A549 (cell line): ENCODE results near the gene KATNA1. TPM values are rescaled to one million over a fixed set of nuclear protein-coding genes. Genes with fewer than 3 reads are reported as not detected.
A peak's percentile ranks its signal among the peaks of the same experiment; 100 is the strongest.

Source experiments
- ATAC-seq, 2 experiments: fragments of 200-7000 bp in 1 of 2; fragments of >200 bp in 1 of 2; cut with Nextera tagmentation in 1 of 2; cut with Tn5 transposase in 1 of 2; 3 replicates each; pipeline versions ENCODE4 v1.8.0 to v1.9.1; 2018 to 2020; ENCODE audit warnings: mild to moderate bottlenecking in 1 of 2, moderate library complexity in 1 of 2
- CTCF ChIA-PET: fragments of 300-600 bp; sonication (Branson Sonifier 250); formaldehyde crosslinking; extraction: SDS; loops from one replicate; lab custom pipeline; 2021; ENCODE audit warnings: antibody characterized with exemption, inconsistent platforms; lab: Yijun Ruan, JAX
- POLR2A ChIA-PET: fragments of 350-600 bp; formaldehyde crosslinking; extraction: SDS; loops from one replicate; lab custom pipeline; 2021; ENCODE audit warnings: antibody characterized with exemption, inconsistent platforms; lab: Yijun Ruan, JAX
- DNase-seq, 2 experiments: peaks; one replicate each; pipeline versions ENCODE4 v3.0.0 to v3.0.0-alpha.2; 2011 to 2016; ENCODE audit warnings: low read depth in 1 of 2, low spot score in 1 of 2
- FAIRE-seq: peaks from 2 replicates; lab custom pipeline; 2011; peaks lifted over from hg19 to GRCh38; lab: Jason Lieb, UNC
- H3K27ac ChIP-seq, 2 experiments: fragments of >200 bp; sonication (Bioruptor Twin); formaldehyde crosslinking; 3 replicates each; pipeline ENCODE4 v1.5.1; 2016 to 2017
- H3K4me1 ChIP-seq: fragments of >200 bp; sonication (Bioruptor Twin); formaldehyde crosslinking; 3 replicates; pipeline ENCODE4 v1.6.1; 2016
- H3K4me2 ChIP-seq: fragments of >200 bp; sonication (Bioruptor Twin); formaldehyde crosslinking; 3 replicates; pipeline ENCODE4 v1.6.1; 2016
- H3K4me3 ChIP-seq: fragments of >200 bp; sonication (Bioruptor Twin); formaldehyde crosslinking; 3 replicates; pipeline ENCODE4 v1.5.1; 2016
- H3K9me3 ChIP-seq: fragments of >200 bp; sonication (Bioruptor Twin); formaldehyde crosslinking; 3 replicates; pipeline ENCODE4 v1.6.1; 2016
- ATOH8 ChIP-seq: fragments of 250-450 bp; sonication (Bioruptor Pico); IDR thresholded peaks from 2 replicates; pipeline ENCODE4 v1.5.0; 2020; ENCODE audit warnings: low read depth, mild to moderate bottlenecking, moderate library complexity
- BHLHE40 ChIP-seq: IDR thresholded peaks from 2 replicates; pipeline ENCODE4 v1.6.1; 2012; ENCODE audit warnings: low read depth, low read length, inconsistent platforms
- CBX8 ChIP-seq: fragments of 200-600 bp; sonication (generic); IDR thresholded peaks from 2 replicates; pipeline ENCODE4 v1.6.1; 2016
- CEBPB ChIP-seq, 2 experiments: fragments of >200 bp in 1 of 2; sonication (Bioruptor Twin) in 1 of 2; formaldehyde crosslinking in 1 of 2; IDR thresholded peaks; 2 replicates each; pipeline ENCODE4 v1.6.1; 2012 to 2016
- CHD2 ChIP-seq: fragments of 150-350 bp; IDR thresholded peaks from 2 replicates; pipeline ENCODE4 v1.6.1; 2014; ENCODE audit warnings: low read length; ENCODE audit not compliant: partially characterized antibody
- CHD4 ChIP-seq: fragments of 200-600 bp; sonication (generic); IDR thresholded peaks from 2 replicates; pipeline ENCODE4 v1.6.1; 2016; ENCODE audit warnings: antibody characterized with exemption, mild to moderate bottlenecking, borderline replicate concordance
- E2F6 ChIP-seq: IDR thresholded peaks from 2 replicates; pipeline ENCODE4 v1.6.1; 2012; ENCODE audit warnings: low read depth, borderline replicate concordance
- EP300 ChIP-seq, 2 experiments: fragments of >200 bp; sonication (Bioruptor Twin); formaldehyde crosslinking; IDR thresholded peaks; 2 replicates in 1 of 2; 3 replicates in 1 of 2; pipeline ENCODE4 v1.6.1; 2016 to 2017
- ESRRA ChIP-seq: fragments of 150-350 bp; IDR thresholded peaks from 2 replicates; pipeline ENCODE4 v1.6.1; 2014; ENCODE audit warnings: mild to moderate bottlenecking, low read length, borderline replicate concordance
- FOSB ChIP-seq: fragments of 250-450 bp; sonication (Bioruptor Pico); IDR thresholded peaks from 2 replicates; pipeline ENCODE4 v1.5.0; 2020; ENCODE audit warnings: mild to moderate bottlenecking, moderate library complexity
- GATA3 ChIP-seq: IDR thresholded peaks from 2 replicates; pipeline ENCODE4 v1.6.1; 2012; ENCODE audit warnings: borderline replicate concordance
- HES2 ChIP-seq: fragments of >200 bp; sonication (Bioruptor Twin); formaldehyde crosslinking; IDR thresholded peaks from 2 replicates; pipeline ENCODE4 v1.6.1; 2016
- HEYL ChIP-seq: fragments of 250-450 bp; sonication (Bioruptor Pico); IDR thresholded peaks from 2 replicates; pipeline ENCODE4 v1.8.0; 2021; ENCODE audit warnings: mild to moderate bottlenecking, moderate library complexity
- HOXB13 ChIP-seq: fragments of 250-450 bp; sonication (Bioruptor Pico); IDR thresholded peaks from 2 replicates; pipeline ENCODE4 v1.5.0; 2020; ENCODE audit warnings: low read depth, mild to moderate bottlenecking, moderate library complexity
- HOXB5 ChIP-seq: fragments of 250-450 bp; sonication (Bioruptor Pico); IDR thresholded peaks from 2 replicates; pipeline ENCODE4 v1.5.0; 2020; ENCODE audit warnings: mild to moderate bottlenecking, moderate library complexity
- JUN ChIP-seq, 2 experiments: fragments of >200 bp; sonication (Bioruptor Twin); formaldehyde crosslinking; IDR thresholded peaks; 2 replicates in 1 of 2; 3 replicates in 1 of 2; pipeline ENCODE4 v1.6.1; 2016 to 2017
- JUNB ChIP-seq: fragments of >200 bp; sonication (Bioruptor Twin); formaldehyde crosslinking; IDR thresholded peaks from 2 replicates; pipeline ENCODE4 v1.6.1; 2016
- KDM1A ChIP-seq: fragments of 200-600 bp; sonication (generic); IDR thresholded peaks from 2 replicates; pipeline ENCODE4 v1.6.1; 2016; ENCODE audit warnings: low read depth, mild to moderate bottlenecking
- MAZ ChIP-seq: fragments of 150-350 bp; IDR thresholded peaks from 2 replicates; pipeline ENCODE4 v1.6.1; 2014; ENCODE audit warnings: antibody characterized with exemption, low read depth, low read length, borderline replicate concordance
- NPAS2 ChIP-seq: fragments of 250-450 bp; sonication (Bioruptor Pico); IDR thresholded peaks from 2 replicates; pipeline ENCODE4 v1.8.0; 2022; ENCODE audit warnings: mild to moderate bottlenecking, moderate library complexity, borderline replicate concordance
- PHF8 ChIP-seq: fragments of 200-600 bp; sonication (generic); IDR thresholded peaks from 2 replicates; pipeline ENCODE4 v1.6.1; 2016; ENCODE audit warnings: low read depth, mild to moderate bottlenecking, antibody characterized with exemption, moderate library complexity, borderline replicate concordance
- POLR2A ChIP-seq: IDR thresholded peaks from 2 replicates; pipeline ENCODE4 v1.6.1; 2012; ENCODE audit warnings: mild to moderate bottlenecking, low read length
- POLR2AphosphoS2 ChIP-seq: conservative IDR thresholded peaks from 2 replicates; pipeline ENCODE4 v1.6.1; 2012; ENCODE audit warnings: low read length, improper control_type of control experiment, inconsistent platforms
- RAD21 ChIP-seq, 2 experiments: fragments of >200 bp in 1 of 2; sonication (Bioruptor Twin) in 1 of 2; formaldehyde crosslinking in 1 of 2; IDR thresholded peaks in 1 of 2; conservative IDR thresholded peaks in 1 of 2; 2 replicates in 1 of 2; 3 replicates in 1 of 2; pipeline ENCODE4 v1.6.1; 2012 to 2018; ENCODE audit warnings: inconsistent platforms in 1 of 2
- RARB ChIP-seq: fragments of 250-450 bp; sonication (Bioruptor Pico); IDR thresholded peaks from 2 replicates; pipeline ENCODE4 v1.8.0; 2021; ENCODE audit warnings: mild to moderate bottlenecking, moderate library complexity
- RFX5 ChIP-seq: fragments of 450-650 bp; IDR thresholded peaks from 2 replicates; pipeline ENCODE4 v1.7.1; 2014; ENCODE audit warnings: antibody characterized with exemption, mild to moderate bottlenecking, moderate library complexity
- SMC3 ChIP-seq: fragments of >200 bp; sonication (Bioruptor Twin); formaldehyde crosslinking; IDR thresholded peaks from 3 replicates; pipeline ENCODE4 v1.6.1; 2018; ENCODE audit warnings: inconsistent platforms
- SREBF2 ChIP-seq: fragments of 450-650 bp; IDR thresholded peaks from 2 replicates; pipeline ENCODE4 v1.6.1; 2014; ENCODE audit warnings: mild to moderate bottlenecking, moderate library complexity
- TP53 ChIP-seq: fragments of 250-450 bp; sonication (Bioruptor Pico); IDR thresholded peaks from 2 replicates; pipeline ENCODE4 v1.5.0; 2021; ENCODE audit warnings: mild to moderate bottlenecking, moderate library complexity
- ZC3H11A ChIP-seq: fragments of 450-650 bp; IDR thresholded peaks from 2 replicates; pipeline ENCODE4 v1.6.1; 2014; ENCODE audit warnings: antibody characterized with exemption, mild to moderate bottlenecking
- ZNF302 ChIP-seq: fragments of 250-450 bp; sonication (Bioruptor Pico); IDR thresholded peaks from 2 replicates; pipeline ENCODE4 v1.9.0; 2021; ENCODE audit warnings: inconsistent platforms, mild to moderate bottlenecking, moderate library complexity
- WGBS: methylation state at CpG from one replicate; pipeline ENCODE4 v1.1.6; 2017; ENCODE audit errors: missing lambda C conversion rate; 5-methylcytosine and 5-hydroxymethylcytosine counted together
- polyA plus RNA-seq, 4 experiments: library from polyadenylated mRNA; depleted of rRNA in 3 of 4; stranded (reverse); fragments of >200 nt; fragmentation: RNase III in 1 of 4; extraction: RNeasy Plus Mini Kit Qiagen cat#74134 plus additional on column Dnase treatment in 1 of 4; gene quantifications; 2 replicates in 3 of 4; 3 replicates in 1 of 4; pipeline ENCODE4 v1.2.3, GENCODE V29; 2011 to 2017
- TF ChIP-seq, protein P1 (sequence below): IDR thresholded peaks from 2 replicates; pipeline ENCODE4 v1.6.1; 2012
- TF ChIP-seq, protein P2 (sequence below): fragments of >200 bp; sonication (Bioruptor Twin); formaldehyde crosslinking; IDR thresholded peaks from 3 replicates; pipeline ENCODE4 v1.5.1; 2016

The KATNA1 gene
- polyA plus RNA-seq, 2 of the 4 experiments (the other 2 are of a cell fraction), result 9.4 to 27.0 TPM

DNA sequence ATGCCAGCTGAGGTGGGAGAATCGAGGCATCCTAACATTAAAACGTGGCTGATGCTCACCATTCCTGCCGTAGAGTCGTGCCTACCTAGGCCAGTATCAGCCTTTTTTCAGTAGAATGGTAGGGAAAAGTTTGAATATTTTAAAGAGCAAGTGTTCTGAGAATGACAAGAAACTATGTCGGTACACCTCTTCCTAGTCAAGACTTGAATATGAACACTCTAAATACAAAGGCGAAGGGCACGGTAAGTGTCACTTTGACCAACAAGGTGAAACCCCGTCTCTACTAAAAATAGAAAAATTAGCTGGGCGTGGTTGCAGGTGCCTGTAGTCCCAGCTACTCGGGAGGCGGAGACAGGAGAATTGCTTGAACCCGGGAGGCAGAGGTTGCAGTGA is 81.3 kb downstream of the KATNA1 start:
- peak overlapping the region; percentile 100 for H3K4me3 ChIP-seq
- peaks cover 30% of the 10 kb centered on the region for H3K4me1 ChIP-seq
- ATAC-seq, result no peak
- no peaks in the 10 kb centered on the region for H3K9me3 ChIP-seq
- FAIRE-seq, result no peak
- no peak for TF ChIP-seq ZNF302 (CRISPR knock-in tag)
- no peak for TF ChIP-seq POLR2AphosphoS2
- TF ChIP-seq HES2, result no peak
- no peak for TF ChIP-seq E2F6
- TF ChIP-seq RARB (CRISPR knock-in tag), result no peak
- TF ChIP-seq EP300 (IDR thresholded peaks at IDR 0.05), result no peak
- no peak for TF ChIP-seq HOXB5 (CRISPR knock-in tag)
- no peak for TF ChIP-seq JUNB
- 36% methylated on average over 12 of the region's 12 CpGs for WGBS
- peak overlapping the region; percentile 93 to 97; a peak in 5 of 6 replicates for H3K27ac ChIP-seq
- CTCF ChIA-PET, result interaction anchor here (0.9 kb wide), 1 partner anchor 21 kb away, joined by 4 read pairs; the partner anchor contains the start of gene PPIL4
- peak overlapping the region; percentile 97 for H3K4me2 ChIP-seq
- no peak for DNase-seq
- POLR2A ChIA-PET, result no interaction called here

GRCh38 chr6:149566410-149567193 is 81.9 kb downstream of the KATNA1 start:
- 3% methylated on average over 15 of the region's 81 CpGs for WGBS
- ATAC-seq, result peak; percentile 64 to 71
- Histone ChIP-seq H3K9me3 (no peaks in the 10 kb centered on the region), H3K4me2 (peak overlapping the region; percentile 97), H3K4me1 (peaks cover 30% of the 10 kb centered on the region), H3K4me3 (peak overlapping the region; percentile 100), H3K27ac (peak overlapping the region; percentile 93 to 97)
- peak; percentile 29 to 43 for DNase-seq
- ChIA-PET POLR2A (interaction anchor here (0.6 to 2.0 kb wide), 5 partner anchors 21 to 386 kb away, joined by 3 to 8 read pairs (median 3); partner anchors contain the start of genes PCMT1 and PPIL4), CTCF (interaction anchor here (0.9 kb wide), 1 partner anchor 20 kb away, joined by 4 read pairs; the partner anchor contains the start of gene PPIL4)
- FAIRE-seq, result no peak
- TF ChIP-seq JUNB, result no peak
- TF ChIP-seq GATA3, result no peak
- no peak for TF ChIP-seq NPAS2
- no peak for TF ChIP-seq CBX8
- no peak for TF ChIP-seq SREBF2
- TF ChIP-seq BHLHE40, result no peak
- TF ChIP-seq SMC3, result no peak
- TF ChIP-seq RARB (CRISPR knock-in tag), result no peak
- no peak for TF ChIP-seq ZC3H11A
- no peak for TF ChIP-seq RFX5
- TF ChIP-seq FOSB (CRISPR knock-in tag), result no peak
- no peak for TF ChIP-seq HOXB13
- TF ChIP-seq, protein P1, sequence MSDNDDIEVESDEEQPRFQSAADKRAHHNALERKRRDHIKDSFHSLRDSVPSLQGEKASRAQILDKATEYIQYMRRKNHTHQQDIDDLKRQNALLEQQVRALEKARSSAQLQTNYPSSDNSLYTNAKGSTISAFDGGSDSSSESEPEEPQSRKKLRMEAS, result peak; percentile 44; the same call in 1 of the 2 replicates
- TF ChIP-seq HEYL (CRISPR knock-in tag), result no peak
- no peak for TF ChIP-seq RAD21 (conservative IDR thresholded peaks at IDR 0.05 in 1 of 2, IDR thresholded peaks at IDR 0.05 in 1 of 2)
- TF ChIP-seq PHF8, result peak; percentile 82
- no peak for TF ChIP-seq ATOH8
- no peak for TF ChIP-seq KDM1A
- TF ChIP-seq MAZ, result no peak
- TF ChIP-seq TP53 (CRISPR knock-in tag), result no peak
- peak; percentile 39 for TF ChIP-seq POLR2A
- TF ChIP-seq, protein P2, sequence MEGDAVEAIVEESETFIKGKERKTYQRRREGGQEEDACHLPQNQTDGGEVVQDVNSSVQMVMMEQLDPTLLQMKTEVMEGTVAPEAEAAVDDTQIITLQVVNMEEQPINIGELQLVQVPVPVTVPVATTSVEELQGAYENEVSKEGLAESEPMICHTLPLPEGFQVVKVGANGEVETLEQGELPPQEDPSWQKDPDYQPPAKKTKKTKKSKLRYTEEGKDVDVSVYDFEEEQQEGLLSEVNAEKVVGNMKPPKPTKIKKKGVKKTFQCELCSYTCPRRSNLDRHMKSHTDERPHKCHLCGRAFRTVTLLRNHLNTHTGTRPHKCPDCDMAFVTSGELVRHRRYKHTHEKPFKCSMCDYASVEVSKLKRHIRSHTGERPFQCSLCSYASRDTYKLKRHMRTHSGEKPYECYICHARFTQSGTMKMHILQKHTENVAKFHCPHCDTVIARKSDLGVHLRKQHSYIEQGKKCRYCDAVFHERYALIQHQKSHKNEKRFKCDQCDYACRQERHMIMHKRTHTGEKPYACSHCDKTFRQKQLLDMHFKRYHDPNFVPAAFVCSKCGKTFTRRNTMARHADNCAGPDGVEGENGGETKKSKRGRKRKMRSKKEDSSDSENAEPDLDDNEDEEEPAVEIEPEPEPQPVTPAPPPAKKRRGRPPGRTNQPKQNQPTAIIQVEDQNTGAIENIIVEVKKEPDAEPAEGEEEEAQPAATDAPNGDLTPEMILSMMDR, result no peak
- no peak for TF ChIP-seq ESRRA
- peak in 1 of 2 experiments; percentile 40; a peak in 1 of 5 replicates for TF ChIP-seq JUN (IDR thresholded peaks at IDR 0.05)
- no peak for TF ChIP-seq POLR2AphosphoS2
- no peak for TF ChIP-seq CHD4
- TF ChIP-seq CEBPB (IDR thresholded peaks at IDR 0.05), result no peak
- TF ChIP-seq CHD2, result no peak
